Ureter (tissue), 1 donor: ENCODE data around the gene LCORL. TPM values are rescaled to one million over a fixed set of nuclear protein-coding genes. Genes with fewer than 3 reads are reported as not detected.
"Not testable (repeated sequence)": the region's sequence is repeated elsewhere in the genome, so short reads cannot be mapped to it uniquely, and the experiment has no call there.

ENCODE experiments used
- DNase-seq: peaks from one replicate; pipeline ENCODE4 v3.0.0-alpha.2; 2020; ENCODE audit warnings: low spot score
- total RNA-seq: library from RNA; stranded (reverse); gene quantifications from one replicate; pipeline ENCODE4 v1.2.4, GENCODE V29; 2023
- donor health status: DM: yes; HTN: yes; CAD: no.

LCORL gene
- total RNA-seq, 1 donor from 2014 or later, result 10.5 TPM

- DNase-seq, result no peak
Measured at GRCh38 chr4:17932041-17932440, 89.5 kb downstream of the LCORL start.

DNA sequence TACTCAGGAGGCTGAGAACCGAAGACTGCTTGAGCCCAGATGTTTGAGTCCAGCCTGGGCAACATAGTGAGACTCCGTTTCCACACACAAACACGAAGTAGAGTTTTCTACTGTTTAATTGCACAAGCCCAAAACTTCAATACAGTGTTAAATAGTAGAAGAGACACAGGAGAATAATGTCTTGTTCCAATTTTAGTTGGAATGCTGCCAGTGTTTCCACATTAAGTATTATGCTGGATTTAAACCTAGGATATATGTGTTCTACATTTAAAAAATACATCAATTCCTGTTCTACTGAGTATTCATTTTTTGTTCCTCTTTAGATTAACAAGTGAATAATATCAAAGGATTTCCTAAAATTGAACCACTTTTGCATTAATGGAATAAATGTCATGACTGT, 91.3 kb downstream of the LCORL start:
- no peak for DNase-seq

GRCh38 chr4:17924189-17924588, 97.4 kb downstream of the LCORL start:
- DNase-seq, result no peak

- no peak for DNase-seq
Measured at GRCh38 chr4:17921451-17921850, 100.1 kb downstream of the LCORL start.

DNA sequence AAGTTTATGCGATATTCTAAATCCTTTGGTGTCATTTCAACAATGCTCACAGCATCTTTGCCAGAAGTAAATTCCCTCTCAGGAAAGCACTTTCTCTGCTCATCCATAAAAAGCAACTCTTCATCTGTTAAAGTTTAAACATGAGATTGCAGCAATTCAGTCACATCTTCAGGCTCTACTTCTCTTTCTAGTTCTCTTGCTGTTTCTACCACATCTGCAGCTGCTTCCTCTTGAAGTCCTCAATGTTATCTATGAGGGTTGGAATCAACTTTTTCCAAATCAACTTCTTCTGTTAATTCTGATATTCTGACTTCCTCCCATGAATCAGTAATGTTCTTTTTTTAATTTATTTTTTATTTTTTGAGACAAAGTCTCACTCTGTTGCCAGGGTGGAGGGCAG, 100.9 kb downstream of the LCORL start:
- no peak for DNase-seq

DNA sequence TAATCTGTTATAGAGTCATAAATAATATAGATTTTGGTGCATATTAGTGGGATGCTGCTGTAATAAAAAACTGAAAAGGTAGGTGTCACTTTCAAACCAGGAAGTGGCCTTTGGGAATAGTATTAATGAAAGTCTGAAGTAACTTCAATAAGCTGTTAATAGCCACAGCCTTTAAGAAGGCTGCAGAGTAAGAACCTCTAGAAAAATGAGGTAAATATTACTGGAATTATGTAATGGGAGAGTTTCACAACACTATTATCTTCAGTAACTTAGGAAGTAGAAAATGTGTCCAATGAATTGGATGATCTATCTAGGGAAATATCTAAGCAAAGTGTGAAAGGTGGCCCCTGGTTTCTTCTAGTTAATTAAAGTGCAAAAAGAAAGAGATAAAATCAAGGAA, 106.1 kb downstream of the LCORL start:
- no peak for DNase-seq

DNA sequence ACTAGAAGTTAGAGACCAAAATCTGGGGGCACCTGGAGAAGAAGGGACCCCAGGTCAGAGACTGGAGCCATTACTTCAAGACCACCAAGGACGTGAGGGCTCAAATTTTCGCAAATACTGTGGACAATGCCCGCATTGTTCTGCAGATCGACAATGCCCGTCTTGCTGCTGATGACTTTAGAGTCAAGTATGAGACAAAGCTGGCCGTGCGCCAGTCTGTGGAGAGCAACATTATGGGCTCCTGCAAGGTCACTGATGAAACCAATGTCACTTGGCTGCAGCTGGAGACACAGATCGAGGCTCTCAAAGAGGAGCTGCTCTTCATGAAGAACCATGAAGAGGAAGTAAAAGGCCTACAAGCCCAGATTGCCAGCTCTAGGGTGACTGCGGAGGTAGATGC, 109.5 kb downstream of the LCORL start:
- no peak for DNase-seq

GRCh38 chr4:17911608-17912007, 109.9 kb downstream of the LCORL start:
- DNase-seq, result no peak

DNA sequence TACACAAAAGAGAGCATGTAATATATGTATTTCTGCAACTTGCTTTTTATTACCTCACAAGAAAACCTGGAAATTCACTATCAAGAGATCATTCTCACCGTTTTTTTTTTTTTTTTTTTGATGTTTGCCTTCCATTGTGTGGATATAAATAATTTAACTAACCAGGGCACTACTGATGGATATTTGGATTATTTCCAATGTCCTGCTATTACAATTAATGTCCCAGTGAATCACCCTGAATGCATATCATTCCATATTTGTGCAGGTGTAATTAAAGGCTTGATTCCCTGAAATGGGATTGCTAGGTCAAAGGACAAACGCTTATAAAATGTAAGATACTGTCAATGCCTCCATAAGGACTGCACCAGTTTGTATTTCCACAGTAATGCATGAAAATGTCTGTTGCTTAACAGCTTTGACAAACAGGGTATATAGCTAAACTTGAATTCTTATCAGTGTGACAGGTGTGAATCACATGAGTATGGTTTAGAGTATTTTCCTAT, 123.0 kb downstream of the LCORL start:
- no peak for DNase-seq

DNA sequence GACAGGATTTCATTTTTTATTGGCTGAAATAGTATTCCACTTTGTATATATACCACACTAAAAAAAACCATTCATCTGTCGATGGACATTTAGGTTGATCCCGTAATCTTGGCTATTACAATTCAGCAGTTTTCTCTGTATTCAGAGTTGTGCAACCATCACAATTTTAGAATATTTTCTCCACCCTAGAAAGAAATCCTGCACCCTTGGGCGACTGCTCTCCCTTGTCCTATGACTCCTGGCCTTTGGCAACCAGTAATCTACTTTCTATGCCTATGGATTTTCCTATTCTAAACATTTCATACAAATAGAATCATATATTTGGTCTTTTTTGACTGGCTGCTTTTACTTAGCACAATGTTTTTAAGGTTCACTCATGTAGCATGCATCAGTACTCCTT, 126.1 kb downstream of the LCORL start:
- no peak for DNase-seq

DNA sequence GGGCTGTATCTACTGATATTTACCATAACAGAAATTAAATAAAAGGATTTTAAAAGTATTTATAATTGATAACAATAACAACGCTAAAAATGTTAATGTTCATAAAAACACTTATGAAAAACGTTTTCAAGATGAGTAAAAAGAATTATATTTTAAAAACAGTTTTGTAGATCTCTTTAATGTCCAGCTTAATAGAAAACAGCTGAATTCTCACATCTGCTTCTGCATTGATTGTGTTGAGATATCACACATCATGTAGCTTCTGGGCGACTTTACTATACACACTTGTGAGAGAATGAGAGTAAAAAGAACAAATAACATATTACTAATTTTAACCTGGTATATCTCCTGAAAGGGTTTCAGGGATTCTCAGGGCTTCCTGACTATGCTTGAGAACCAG, 127.1 kb downstream of the LCORL start:
- DNase-seq, result no peak

GRCh38 chr4:17889692-17890091, 131.9 kb downstream of the LCORL start:
- no peak for DNase-seq

- DNase-seq, result no peak
Measured at GRCh38 chr4:17884511-17884910, 137.0 kb downstream of the LCORL start.

- no peak for DNase-seq
Measured at GRCh38 chr4:17884063-17884462, 137.5 kb downstream of the LCORL start.

DNA sequence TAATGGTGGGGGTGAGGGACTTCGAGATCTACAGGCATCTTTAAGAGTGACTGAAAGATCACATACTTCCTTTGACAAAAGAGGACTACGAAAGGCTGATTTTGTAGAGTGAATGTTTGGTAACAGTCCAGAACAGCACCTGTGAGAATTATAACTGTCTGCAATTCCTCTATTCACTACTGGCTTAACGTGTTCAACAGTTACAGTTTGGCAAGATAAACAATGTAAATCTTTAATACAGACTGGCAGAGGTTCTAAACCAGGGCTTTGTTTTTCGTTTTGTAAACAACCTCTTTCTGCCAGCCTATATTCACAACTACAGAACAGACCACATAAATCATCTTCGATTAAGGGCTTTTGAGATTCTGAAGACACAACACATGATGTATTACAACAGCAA, 143.9 kb downstream of the LCORL start:
- DNase-seq, result no peak

GRCh38 chr4:17876943-17877342, 144.6 kb downstream of the LCORL start:
- no peak for DNase-seq

DNA sequence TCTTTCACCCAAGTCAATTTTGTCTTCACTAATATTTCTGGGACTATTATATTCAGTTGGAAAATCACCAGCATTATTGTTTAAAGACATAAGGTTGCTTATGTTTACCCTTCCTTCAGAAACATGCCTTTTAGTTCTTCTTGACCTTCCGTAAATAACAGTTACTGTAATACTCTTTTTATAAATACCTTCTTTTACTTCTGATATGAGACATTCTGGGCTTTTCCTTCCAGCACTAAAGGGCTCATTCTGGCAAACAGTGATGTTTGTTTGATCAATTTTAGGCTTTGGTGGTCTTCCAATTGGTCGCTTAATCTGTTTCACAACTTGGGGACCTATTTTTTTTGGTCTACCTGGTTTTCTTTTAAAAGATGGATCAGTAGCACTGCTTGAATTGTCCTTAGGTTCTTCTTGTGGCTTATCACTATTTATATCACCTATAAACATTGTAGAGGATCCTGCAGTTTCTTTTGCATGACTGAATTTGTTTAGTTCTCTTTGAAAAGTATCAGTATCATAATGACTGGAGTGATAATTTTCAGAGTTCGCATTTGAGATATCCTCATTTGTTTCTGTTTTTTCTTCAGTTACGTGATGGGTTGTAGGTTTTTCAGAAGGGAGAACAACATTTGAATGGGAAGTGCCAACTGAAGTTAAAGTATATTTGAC, 146.0 kb downstream of the LCORL start:
- no peak for DNase-seq

GRCh38 chr4:17869327-17869726, 152.2 kb downstream of the LCORL start:
- no peak for DNase-seq

- no peak for DNase-seq
Measured at GRCh38 chr4:17867276-17867675, 154.3 kb downstream of the LCORL start.

DNA sequence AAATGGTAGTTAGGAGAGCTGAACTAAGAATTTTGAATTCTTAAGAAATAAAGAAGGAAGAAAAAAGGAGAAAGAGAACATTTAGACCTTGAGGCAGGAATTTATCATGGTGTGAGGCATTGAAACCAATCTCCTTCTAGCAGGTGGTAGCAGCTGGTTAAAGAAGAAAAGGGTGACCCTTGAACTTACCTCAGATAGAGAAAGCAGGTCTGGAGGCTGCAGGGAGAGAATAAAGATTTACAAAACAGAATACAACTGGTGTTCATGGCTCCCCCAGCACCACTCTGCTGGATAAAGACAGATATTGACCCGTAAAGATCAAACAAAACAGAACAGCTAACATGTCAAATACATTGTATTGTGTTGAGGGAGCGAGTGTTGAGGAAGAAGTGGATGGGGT, 154.7 kb downstream of the LCORL start:
- no peak for DNase-seq

DNA sequence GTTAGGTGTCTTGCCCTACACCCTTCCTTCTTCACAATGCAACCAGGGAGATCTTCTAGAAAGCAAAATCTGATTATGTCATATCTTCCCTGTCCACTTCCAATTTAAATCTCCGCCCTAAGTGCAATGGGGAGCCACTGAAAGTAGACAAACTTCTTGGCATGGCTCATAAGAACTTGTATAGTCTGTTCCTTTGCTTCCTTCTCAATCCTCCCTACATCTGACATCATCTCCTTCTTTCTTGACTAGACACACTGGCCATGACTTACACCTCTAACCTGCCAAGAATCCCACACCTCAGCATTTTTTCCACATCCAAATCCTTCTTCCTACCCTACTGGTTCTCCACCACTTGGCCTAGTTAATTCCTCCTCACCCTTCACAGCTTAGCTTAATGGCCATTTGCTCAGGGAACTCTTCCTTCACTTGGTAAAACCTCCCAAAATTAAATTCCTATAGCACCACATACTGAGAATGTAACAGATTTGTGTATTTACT, 155.6 kb downstream of the LCORL start:
- DNase-seq, result no peak

GRCh38 chr4:17861906-17862305, 159.6 kb downstream of the LCORL start:
- DNase-seq, result not testable (repeated sequence)

GRCh38 chr4:17859793-17860406, 161.7 kb downstream of the LCORL start:
- DNase-seq, result no peak

DNA sequence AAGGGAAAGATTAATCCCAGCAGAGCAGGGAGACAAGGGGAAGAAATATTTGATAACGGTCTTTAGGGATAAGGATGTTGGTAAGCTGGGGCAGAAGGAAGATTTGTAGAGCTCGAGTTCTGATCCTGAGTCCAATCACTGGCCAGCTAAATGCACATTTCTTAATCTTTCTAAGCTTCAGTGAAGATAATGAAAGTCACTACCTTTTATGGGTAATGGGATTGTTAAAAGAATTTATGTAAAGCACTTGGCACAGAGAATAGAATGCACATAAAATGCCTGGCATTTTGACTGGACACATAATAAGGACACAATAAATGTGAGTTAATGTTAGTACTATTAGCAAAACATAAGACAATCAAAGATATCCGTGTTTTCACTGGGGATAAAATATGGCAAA, 167.5 kb downstream of the LCORL start:
- no peak for DNase-seq
